NCI-H1105 treated with DMSO at 0.1 percent for 48 hours (cell line): ENCODE results near the gene CLCA1.

Experiments used
- DNase-seq: peaks from one replicate; lab custom pipeline; 2025; lab: John Stamatoyannopoulos, UW

The CLCA1 gene

DNA sequence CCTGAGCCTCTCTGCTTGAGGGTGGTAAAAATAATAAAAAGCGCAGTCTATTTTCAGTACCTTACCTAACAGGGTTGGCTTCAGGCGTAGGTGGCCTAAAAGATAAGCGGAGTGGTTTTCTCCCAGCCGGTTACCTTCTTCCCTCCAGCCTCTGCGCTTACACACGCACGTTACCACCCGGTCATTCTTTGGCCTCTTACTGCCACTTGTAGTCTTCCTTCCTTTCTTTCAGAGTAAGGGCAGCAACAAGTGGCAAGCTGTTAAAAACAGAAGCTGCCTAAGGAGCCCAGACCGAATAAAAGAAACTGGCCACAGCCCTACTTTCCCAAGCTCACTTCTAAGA lies 35.4 kb downstream of the CLCA1 start:
- no peak for DNase-seq

GRCh38 chr1:86504895-86505563 lies 36.3 kb downstream of the CLCA1 start:
- DNase-seq, result no peak

GRCh38 chr1:86505564-86505902 lies 36.8 kb downstream of the CLCA1 start:
- no peak for DNase-seq

- DNase-seq, result no peak
Observed at GRCh38 chr1:86507935-86508582, 39.3 kb downstream of the CLCA1 start.

DNA sequence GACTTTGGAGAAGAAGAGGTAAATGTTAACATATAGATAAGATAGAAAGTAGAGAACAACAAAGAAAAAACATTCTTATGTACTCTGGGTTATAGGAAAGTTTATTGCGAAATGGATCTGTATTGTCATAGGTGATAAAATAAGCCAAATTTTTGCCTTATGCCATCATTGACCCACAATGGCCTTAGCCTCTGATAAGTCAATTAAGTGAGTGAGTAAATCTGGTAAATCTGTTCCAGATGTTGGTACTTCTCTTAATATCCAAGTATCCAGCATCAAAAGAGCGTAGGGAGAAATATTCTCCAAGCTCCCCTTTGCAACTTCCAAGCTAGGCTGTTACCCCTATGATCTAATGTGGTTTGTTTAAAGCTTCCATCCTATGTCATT lies 39.8 kb downstream of the CLCA1 start:
- DNase-seq, result no peak

DNA sequence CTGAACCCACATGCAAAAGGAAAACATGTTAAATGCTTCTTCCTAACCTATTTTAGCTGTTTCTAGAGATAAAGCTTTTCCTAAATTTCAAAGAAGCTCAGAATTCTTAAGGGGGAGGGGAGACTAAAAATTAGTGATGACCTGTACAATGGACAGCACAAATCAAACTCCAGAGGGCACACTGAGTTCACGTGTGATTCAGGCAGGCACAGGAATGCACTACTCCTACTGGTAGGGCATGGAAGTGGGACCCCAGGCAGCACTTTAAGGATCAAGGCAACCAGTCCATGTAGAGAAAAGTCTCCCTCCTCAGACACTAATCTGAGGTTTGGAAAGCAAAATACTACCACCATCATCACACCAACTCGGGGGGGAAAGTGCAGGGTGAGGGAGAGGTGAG lies 46.9 kb downstream of the CLCA1 start:
- DNase-seq, result peak; percentile 44

DNA sequence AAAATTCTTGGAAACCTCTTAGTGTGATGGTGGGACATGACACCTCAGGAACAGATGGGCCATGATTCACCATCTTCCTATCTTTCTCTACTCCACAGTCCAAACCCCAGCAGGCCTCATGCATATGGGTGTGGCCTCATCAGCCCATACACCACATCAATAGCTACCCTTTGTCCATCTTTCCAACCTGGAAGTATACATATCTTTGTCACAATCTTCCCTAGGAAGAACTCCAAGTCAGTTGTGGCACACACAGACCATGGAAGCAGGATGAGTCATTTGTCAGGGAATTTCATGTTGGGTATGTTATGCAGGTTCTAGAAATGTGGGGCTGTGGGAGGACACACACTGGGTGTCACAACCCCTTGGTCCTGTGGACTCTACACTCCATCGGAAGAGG lies 47.6 kb downstream of the CLCA1 start:
- no peak for DNase-seq

DNA sequence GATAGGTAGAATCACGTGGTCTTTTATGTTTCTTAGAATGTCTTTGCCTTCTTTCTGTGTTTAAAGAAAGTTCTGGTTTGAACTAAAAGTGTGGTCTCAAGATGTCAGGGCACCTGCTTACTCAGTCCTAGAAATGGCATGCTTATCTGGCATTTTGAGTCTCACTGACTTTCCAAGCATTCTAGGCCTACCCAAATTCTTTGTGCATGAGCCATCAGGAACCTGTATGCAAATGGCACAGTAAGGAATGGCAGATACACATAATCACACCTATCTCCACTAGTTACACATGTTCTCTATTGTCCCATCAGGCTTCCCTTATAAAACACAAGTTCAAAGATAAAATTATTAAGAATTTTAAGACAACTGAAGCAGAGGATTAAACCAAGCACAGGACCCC lies 48.6 kb downstream of the CLCA1 start:
- DNase-seq, result no peak

GRCh38 chr1:86520789-86521521 lies 52.2 kb downstream of the CLCA1 start:
- no peak for DNase-seq

DNA sequence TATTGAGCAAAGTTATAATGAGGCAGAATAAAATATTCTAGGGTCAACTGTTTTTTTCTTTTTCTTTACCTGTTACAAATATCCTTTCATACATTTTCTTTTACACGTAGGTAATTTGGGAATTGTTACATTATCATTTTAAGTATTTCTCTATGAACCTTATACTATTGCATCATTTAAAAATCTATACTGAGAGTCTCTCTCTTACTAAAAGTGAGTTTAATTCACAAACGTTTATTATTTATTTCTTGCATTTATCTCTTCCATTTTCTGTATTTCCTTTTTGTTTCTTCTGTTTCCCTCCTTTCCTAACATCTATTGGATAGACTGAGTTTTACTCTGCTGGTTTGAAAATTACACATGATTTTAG lies 52.8 kb downstream of the CLCA1 start:
- no peak for DNase-seq

GRCh38 chr1:86522240-86522639 lies 53.5 kb downstream of the CLCA1 start:
- DNase-seq, result no peak

GRCh38 chr1:86523670-86524354 lies 55.1 kb downstream of the CLCA1 start:
- DNase-seq, result no peak

DNA sequence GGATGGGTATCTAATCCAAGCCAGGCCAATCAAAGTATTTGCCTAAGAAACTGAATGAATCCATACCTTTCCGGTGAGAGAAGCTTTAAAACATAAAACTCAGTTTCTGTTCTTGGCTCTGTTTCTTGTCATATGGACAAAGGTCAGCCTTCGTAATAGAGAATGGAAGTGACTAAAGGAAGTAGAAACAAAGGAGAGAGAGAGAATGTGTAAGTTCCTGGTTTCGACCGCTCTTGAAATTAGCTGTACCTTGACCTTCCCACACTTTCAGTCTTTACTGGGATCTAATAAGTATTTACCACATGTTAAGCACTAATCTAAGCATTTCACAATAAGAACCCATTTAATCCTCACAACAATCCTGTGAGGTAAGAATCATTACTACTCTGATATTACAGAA lies 58.6 kb downstream of the CLCA1 start:
- DNase-seq, result no peak

- DNase-seq, result no peak
Observed at GRCh38 chr1:86530211-86530845, 61.6 kb downstream of the CLCA1 start.

- DNase-seq, result no peak
Observed at GRCh38 chr1:86537928-86538695, 69.4 kb downstream of the CLCA1 start.

DNA sequence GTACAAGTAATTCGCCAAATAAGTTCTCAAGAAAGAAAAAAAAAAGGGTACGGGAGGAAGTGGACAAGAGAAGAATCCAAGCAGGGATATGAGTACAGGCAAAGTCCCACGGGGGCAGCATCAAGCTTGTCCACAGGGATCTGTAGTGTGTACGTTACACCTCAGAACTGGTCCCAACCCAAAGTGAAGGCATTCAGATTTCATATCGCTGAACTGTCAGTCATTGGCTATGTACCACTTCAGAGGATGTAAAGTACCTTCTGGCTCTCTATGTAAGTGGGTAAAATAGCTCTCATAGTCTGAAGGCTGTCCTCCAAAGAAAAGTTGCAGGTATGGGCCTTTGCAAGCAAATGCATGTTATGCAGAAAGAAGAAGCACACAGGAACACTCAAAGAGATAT lies 70.0 kb downstream of the CLCA1 start:
- no peak for DNase-seq

DNA sequence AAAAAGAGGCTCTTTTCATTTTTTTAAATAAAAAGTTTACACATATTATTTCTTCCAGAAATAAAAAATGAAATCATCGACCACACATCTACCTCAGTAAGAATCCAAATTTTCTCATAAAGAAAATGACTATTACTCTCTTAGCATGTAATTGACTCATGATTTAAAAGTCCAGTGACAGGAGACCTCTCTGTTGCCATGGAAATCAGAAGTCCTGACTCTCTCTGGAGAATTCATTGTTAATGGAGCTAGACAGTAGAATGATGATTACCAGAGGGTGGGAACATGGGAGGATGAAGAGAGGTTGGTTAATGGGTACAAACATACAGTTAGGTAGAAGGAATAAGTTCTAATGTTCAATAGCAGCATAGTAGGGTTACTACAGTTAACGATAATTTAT lies 73.1 kb downstream of the CLCA1 start:
- DNase-seq, result no peak

DNA sequence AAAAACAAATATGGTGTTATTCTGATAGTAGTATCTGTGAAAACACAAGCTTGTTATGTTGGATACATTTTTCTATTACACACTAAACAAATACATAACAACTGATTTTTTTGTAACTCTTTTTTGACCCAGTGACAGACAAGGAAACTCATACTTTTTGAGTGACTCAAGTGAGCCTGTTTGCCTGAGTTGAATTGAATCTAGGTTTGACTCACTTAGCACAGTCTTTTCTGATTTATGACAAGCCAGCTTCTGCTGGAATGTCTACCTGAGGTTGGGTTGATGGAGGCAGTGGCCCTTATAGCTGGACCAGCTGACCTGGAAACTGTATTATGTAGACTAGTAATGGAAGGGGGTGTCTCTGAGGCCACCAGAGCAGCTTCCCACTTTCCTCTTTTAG lies 73.9 kb downstream of the CLCA1 start:
- DNase-seq, result no peak

DNA sequence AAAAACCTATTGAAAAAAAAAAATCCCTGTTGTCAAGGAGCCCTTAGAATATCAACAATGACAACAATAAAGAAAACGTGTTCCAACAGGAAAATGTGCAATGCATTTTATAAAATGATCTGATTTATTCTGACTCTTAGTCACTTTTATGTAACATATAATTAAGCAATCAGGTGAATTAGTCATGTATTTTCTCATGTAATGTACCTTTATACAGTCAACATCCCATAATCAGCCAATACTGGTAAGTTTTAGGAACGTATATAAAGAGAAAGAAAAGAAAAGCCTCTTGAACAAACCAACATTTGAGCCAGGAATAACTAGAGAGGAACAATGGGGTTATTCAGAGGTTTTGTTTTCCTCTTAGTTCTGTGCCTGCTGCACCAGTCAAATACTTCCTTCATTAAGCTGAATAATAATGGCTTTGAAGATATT lies 78.1 kb downstream of the CLCA1 start, which contains the start of gene CLCA4:
Gene CLCA4 (plus strand): TSS at position 292 of the 435 bp plus-strand sequence. CDS start 42 bp downstream, at position 334.
- peak; percentile 94 for DNase-seq

DNA sequence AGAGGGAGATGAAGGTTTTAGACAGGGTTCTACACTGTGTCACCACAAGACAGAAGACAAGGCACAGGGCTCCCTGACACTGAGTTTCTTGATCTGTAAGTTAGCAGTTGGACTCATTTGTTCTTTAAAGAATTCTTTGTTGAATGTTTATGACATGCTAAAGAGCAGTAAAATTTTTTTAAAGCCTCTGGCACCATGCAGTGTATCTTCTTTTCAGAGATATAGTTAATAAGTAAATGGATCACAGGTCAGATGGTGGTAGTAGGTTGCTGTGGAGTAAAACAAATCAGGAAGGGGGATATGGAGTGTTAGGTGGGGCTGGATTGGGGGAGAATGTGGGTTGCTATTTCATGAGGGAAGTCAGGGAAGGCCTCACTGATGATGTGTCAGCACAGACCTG lies 80.1 kb downstream of the CLCA1 start:
- DNase-seq, result no peak
